ENCODE results near the gene WRAP53.

WRAP53 gene

DNA sequence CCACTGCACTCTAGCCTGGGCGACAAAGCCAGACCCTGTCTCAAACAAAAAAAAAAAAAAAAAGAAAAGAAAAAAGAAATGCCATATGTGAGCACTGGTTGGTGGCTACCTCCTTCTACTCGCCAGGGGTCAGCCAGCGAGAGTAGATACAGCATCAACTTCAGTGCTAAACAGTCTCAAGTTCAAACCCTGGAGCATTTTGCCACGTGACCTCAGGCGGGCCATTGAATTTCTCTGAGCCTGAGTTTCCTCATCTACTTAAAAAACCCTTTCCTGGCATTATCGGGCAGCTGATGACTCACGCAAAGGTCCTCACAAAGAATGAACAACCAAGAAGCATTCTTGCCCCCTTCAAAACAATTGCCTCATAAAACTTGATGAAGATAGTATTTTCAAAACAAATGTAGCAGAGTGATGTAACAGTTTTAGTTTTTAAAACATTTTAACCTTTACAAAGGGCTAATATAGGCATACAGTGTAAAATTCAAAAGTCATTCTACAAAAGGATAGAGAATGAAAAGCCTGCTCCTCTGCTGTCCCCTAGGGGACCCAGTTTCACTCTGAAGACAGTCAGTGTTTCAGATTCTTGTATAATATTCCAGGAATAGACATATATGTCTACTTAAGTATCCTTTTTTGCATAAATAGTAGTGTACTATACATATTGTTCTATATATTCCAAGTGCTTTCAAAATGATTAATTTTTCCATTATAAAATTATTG is 57.6 kb downstream of the WRAP53 start:
- DNase-seq (ENCODE audit: low read depth) = peak; percentile 69
- H3K4me3 ChIP-seq (ENCODE audit: low read length) = no peak overlapping the region
- TF ChIP-seq, protein P1, sequence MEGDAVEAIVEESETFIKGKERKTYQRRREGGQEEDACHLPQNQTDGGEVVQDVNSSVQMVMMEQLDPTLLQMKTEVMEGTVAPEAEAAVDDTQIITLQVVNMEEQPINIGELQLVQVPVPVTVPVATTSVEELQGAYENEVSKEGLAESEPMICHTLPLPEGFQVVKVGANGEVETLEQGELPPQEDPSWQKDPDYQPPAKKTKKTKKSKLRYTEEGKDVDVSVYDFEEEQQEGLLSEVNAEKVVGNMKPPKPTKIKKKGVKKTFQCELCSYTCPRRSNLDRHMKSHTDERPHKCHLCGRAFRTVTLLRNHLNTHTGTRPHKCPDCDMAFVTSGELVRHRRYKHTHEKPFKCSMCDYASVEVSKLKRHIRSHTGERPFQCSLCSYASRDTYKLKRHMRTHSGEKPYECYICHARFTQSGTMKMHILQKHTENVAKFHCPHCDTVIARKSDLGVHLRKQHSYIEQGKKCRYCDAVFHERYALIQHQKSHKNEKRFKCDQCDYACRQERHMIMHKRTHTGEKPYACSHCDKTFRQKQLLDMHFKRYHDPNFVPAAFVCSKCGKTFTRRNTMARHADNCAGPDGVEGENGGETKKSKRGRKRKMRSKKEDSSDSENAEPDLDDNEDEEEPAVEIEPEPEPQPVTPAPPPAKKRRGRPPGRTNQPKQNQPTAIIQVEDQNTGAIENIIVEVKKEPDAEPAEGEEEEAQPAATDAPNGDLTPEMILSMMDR (IDR thresholded peaks at IDR 0.05; ENCODE audit: insufficient read depth, low read depth, low read length, missing control alignments) = no peak

DNA sequence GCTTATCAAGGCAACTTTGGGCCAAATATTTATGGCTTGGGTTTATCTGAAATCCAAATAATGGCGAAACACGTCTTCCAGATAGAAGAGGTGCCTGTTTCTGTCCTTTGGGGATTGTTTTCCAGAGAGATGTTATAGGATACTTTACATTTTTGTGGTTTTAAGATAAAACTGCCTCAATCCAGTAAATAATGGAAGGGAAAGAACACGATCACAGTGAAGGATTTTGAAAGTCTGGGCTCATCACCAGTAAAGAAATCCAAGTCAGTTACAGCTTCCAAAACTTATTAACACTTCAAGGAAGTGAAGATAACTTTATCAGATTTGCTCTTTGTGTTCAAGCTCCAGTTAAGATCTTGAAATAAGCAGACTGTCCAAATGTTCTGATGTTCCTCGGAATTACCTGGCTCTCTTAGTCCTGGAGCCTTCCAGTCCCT is 59.4 kb downstream of the WRAP53 start:
- DNase-seq (ENCODE audit: low read depth) = no peak
- no peak overlapping the region for H3K4me3 ChIP-seq (ENCODE audit: low read length)
- TF ChIP-seq, protein P1 (IDR thresholded peaks at IDR 0.05; ENCODE audit: insufficient read depth, low read depth, low read length, missing control alignments) = no peak

DNA sequence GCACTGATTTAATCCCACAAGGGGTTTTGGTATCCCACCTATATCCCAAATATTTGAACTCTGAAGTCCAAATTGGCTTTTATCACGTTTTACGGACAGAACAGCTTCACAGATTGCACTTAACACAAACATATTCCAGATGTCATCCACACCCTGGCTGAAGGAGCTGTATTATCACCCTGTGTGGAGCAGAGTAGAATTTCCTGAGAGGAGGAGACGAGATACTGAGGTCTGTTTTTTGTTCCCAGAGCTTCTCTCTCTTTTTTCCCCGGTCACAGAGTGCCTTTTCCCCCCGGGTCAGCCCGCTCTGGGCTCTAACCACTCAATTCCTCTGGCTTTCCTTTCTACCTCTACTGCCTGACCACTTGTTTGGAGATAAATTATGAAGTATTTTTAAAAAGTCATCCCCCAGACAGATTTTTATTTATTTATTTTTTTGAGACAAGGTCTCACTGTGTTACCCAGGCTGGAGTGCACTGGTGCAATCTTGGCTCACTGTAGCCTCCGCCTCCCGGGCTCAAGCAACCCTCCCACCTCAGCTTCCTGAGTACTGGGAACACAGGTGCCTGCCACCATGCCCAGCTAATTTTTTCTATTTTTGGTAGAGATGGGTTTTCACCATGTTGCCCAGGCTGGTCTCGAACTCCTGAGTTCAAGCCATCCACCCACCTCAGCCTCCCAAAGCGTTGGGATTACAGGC is 59.9 kb downstream of the WRAP53 start:
- no peak overlapping the region for H3K4me3 ChIP-seq (ENCODE audit: low read length)
- TF ChIP-seq, protein P1 (IDR thresholded peaks at IDR 0.05; ENCODE audit: insufficient read depth, low read depth, low read length, missing control alignments) = no peak
- no peak for DNase-seq (ENCODE audit: low read depth)

DNA sequence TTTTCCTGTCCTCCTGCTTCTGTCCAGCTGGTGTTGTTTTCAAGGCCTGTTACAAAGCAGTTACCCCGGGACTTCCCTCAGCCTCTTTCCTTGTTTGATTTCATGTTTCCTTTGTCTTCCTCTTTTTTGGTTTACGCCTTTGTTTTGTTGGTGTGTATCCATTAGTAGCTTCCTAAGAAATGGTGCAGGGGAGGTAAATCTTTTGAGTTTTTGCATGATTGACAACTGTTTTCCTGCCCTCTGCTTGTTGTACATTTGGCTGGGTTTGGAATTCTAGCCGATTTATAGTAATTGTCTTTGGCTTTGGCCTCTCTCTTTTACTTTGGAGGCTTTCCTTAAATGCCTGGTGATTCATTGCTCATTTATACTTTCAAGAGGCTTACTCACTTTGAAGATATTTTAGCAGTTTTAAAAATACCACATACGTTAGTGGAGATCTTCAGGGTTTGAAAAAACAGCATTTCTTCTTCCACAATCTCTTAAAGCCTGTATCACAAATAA is 62.1 kb downstream of the WRAP53 start:
- TF ChIP-seq, protein P1 (IDR thresholded peaks at IDR 0.05; ENCODE audit: insufficient read depth, low read depth, low read length, missing control alignments) = no peak
- H3K4me3 ChIP-seq (ENCODE audit: low read length) = no peak overlapping the region
- peak; percentile 64 for DNase-seq (ENCODE audit: low read depth)
